ENCODE results near the gene E2F4. TPM values are rescaled to one million over a fixed set of nuclear protein-coding genes. Genes with fewer than 3 reads are reported as not detected.

Gene E2F4
- polyA plus RNA-seq, 2 of the 4 experiments (the other 2 are of a cell fraction): 65.1 to 66.6 TPM

DNA sequence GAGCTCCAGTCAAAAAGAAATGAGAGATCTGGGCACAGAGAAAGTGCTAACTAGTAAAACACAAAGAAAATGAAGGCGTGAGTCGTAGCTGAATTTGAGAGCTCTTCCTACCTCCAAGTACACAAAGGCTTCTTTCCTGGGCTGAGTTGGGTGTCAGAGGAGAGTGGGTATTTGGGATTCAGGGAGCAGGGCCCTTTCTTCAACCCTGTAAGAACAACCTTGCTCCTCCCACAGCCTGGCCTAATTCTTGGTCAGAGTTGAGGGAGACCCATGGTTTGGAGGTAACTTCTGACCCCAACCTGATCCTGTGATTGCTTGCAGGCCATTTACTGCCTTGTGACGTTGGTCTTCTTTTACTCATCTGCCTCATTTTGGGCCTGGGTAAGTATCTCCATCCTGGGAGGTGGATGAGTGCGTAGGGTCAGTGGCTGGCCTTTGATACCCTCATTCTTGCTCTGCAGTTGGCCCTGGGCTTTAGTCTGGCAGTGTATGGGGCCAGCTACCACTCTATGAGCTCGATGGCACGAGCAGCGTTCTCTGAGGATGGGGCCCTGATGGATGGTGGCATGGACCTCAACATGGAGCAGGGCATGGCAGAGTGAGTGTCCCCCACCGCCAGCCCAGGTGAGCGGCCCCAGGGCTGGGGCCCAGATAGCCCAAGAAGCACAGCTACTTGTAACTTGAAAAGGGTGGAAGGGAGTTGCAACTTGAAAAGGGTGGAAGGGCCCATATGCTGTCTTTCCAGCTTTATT is 36.3 kb downstream of the E2F4 start:
- FAIRE-seq (no peak), ATAC-seq (no peak), DNase-seq (ENCODE audit: low read depth in 1 of 2, low spot score in 1 of 2) (no peak)
- peak overlapping the region; percentile 83 for H3K4me3 ChIP-seq
- H3K9me3 ChIP-seq: no peaks in the 10 kb centered on the region
- no peak for TF ChIP-seq CBX2 (IDR thresholded peaks at IDR 0.05; ENCODE audit: borderline replicate concordance, low read depth)
- TF ChIP-seq TP53 (CRISPR knock-in tag; IDR thresholded peaks at IDR 0.05): no peak
- TF ChIP-seq KDM1A (IDR thresholded peaks at IDR 0.05; ENCODE audit: low read depth): no peak
- no peak for TF ChIP-seq HDAC2 (IDR thresholded peaks at IDR 0.05)
- TF ChIP-seq TFCP2L1 (CRISPR knock-in tag; IDR thresholded peaks at IDR 0.05): no peak
- no peak for TF ChIP-seq ZFP36 (IDR thresholded peaks at IDR 0.05; ENCODE audit: borderline replicate concordance, partially characterized antibody)
- peak overlapping the region; percentile 79 for H3K4me2 ChIP-seq
- CTCF ChIA-PET: interaction anchor here (0.6 to 14.1 kb wide), 7 partner anchors 11 to 274 kb away, joined by 3 to 138 read pairs (median 9); partner anchors contain the start of genes FHOD1 and SLC9A5
- H3K27ac ChIP-seq: peak overlapping the region in 1 of 2 experiments; percentile 95; a peak in 1 of 6 replicates
- H3K4me1 ChIP-seq: peaks cover 13% of the 10 kb centered on the region
- POLR2A ChIA-PET: interaction anchor here (1.8 to 3.1 kb wide), 3 partner anchors 8 to 16 kb away, joined by 12 to 20 read pairs (median 14); no protein-coding TSS in a partner anchor
- 96% methylated on average over 9 of the region's 9 CpGs for WGBS (ENCODE audit: missing lambda C conversion rate)

DNA sequence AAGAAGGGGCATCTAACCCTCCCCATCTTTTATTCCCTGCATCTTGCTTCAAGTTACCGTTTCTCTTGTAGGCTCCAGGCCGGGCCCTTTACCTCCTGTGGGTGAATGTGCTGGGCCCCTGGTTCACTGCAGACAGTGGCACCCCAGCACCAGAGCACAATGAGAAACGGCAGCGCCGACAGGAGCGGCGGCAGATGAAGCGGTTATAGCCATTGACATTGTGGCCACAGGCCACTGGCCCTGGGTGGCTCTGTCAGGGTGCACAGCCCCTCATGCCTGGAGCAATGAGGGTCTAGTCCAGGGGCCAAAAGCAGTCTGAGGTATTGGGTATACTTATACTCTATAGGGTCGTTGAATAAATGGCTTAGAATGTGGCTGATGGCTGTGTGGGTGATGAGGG is 37.0 kb downstream of the E2F4 start:
- ChIA-PET CTCF (interaction anchor here (2.9 to 14.1 kb wide), 2 partner anchors 10 to 17 kb away, joined by 13 to 138 read pairs; partner anchors contain the start of genes FHOD1 and SLC9A5), POLR2A (interaction anchor here (2.8 to 3.1 kb wide), 2 partner anchors 7 to 16 kb away, joined by 12 to 20 read pairs; no protein-coding TSS in a partner anchor)
- DNase-seq (ENCODE audit: low read depth in 1 of 2, low spot score in 1 of 2) (no peak), ATAC-seq (no peak), FAIRE-seq (no peak)
- peaks cover 13% of the 10 kb centered on the region for H3K4me1 ChIP-seq
- no peak overlapping the region for H3K4me2 ChIP-seq
- 81% methylated on average over 9 of the region's 9 CpGs for WGBS (ENCODE audit: missing lambda C conversion rate)
- TF ChIP-seq TP53 (CRISPR knock-in tag; IDR thresholded peaks at IDR 0.05) (no peak), BCL3 (IDR thresholded peaks at IDR 0.05) (no peak), RFX5 (IDR thresholded peaks at IDR 0.05) (no peak), BHLHE40 (IDR thresholded peaks at IDR 0.05; ENCODE audit: low read depth, low read length) (no peak), MAZ (IDR thresholded peaks at IDR 0.05; ENCODE audit: borderline replicate concordance, low read depth, low read length) (no peak), NFE2L2 (conservative IDR thresholded peaks at IDR 0.05; ENCODE audit: low read length) (no peak), KDM5A (IDR thresholded peaks at IDR 0.05) (no peak), NPAS2 (CRISPR knock-in tag; IDR thresholded peaks at IDR 0.05; ENCODE audit: borderline replicate concordance) (no peak), SREBF2 (IDR thresholded peaks at IDR 0.05) (no peak), EHMT2 (IDR thresholded peaks at IDR 0.05; ENCODE audit: low read depth) (no peak), ZC3H11A (IDR thresholded peaks at IDR 0.05) (no peak)
- no peak overlapping the region for H3K4me3 ChIP-seq
- no peaks in the 10 kb centered on the region for H3K9me3 ChIP-seq
- H3K27ac ChIP-seq: no peak overlapping the region

GRCh38 chr16:67229906-67230808 is 38.2 kb downstream of the E2F4 start:
- no peak overlapping the region for H3K4me2 ChIP-seq
- ATAC-seq (no peak), FAIRE-seq (no peak), DNase-seq (ENCODE audit: low read depth in 1 of 2, low spot score in 1 of 2) (no peak)
- H3K9me3 ChIP-seq: no peaks in the 10 kb centered on the region
- POLR2A ChIA-PET: interaction anchor here (0.5 kb wide), 1 partner anchor 11 kb away, joined by 7 read pairs; no protein-coding TSS in a partner anchor
- WGBS (ENCODE audit: missing lambda C conversion rate): 95% methylated on average over 31 of the region's 32 CpGs
- no peak overlapping the region for H3K27ac ChIP-seq
- CTCF ChIA-PET: interaction anchor here (1.4 to 14.1 kb wide), 2 partner anchors 15 to 28 kb away, joined by 3 to 138 read pairs; partner anchors contain the start of genes FHOD1 and SLC9A5
- H3K4me3 ChIP-seq: no peak overlapping the region
- TF ChIP-seq, protein P1, sequence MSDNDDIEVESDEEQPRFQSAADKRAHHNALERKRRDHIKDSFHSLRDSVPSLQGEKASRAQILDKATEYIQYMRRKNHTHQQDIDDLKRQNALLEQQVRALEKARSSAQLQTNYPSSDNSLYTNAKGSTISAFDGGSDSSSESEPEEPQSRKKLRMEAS (IDR thresholded peaks at IDR 0.05): no peak
- TF ChIP-seq JUN (IDR thresholded peaks at IDR 0.05) (0 out of 5 replicates have a peak, but pooled peaks of 1 of the 2 experiments have one; percentile 5), FOXS1 (CRISPR knock-in tag; IDR thresholded peaks at IDR 0.05) (no peak), JUNB (IDR thresholded peaks at IDR 0.05) (no peak), CBX8 (IDR thresholded peaks at IDR 0.05) (no peak), ELK1 (IDR thresholded peaks at IDR 0.05; ENCODE audit: low read depth, low read length) (no peak)
- peaks cover 13% of the 10 kb centered on the region for H3K4me1 ChIP-seq
